ENCODE results near the gene RAB40B.

Gene RAB40B

DNA sequence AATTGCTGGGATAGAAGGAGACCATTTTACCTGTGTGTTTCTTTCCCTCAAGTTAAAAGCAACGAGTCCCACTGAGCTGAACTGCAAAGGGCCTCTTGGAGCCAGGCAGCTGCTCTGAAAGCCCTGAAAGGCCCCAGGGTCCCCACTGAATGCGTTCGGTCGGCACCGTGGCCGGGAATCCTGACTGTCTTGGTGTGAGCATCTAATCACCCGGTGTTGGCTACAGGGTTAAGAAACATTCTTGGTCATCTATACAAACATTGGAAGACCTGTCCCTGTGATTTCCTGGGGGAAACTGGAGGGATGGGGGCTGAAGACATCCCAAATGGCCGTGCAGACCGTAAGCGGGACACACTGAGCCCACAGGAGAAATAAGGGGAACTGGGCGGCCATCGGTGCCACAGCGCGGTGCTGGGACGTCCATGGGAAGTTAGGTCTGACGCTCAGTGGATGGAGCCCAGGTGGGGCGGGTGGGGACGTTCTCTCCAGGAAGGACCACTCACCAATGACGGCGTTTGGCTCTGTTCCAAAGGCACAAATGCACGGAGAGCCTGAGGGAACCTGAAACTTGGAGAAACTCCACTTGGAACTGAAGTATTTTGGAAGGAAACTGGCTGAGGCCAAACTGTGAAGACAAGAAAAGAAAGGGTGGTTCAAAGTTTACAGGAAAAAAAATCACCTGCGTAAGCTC lies 82.3 kb downstream of the RAB40B start:
- peaks cover 50% of the 10 kb centered on the region for H3K36me3 ChIP-seq (ENCODE audit: insufficient read depth, low read length)
- H3K9me3 ChIP-seq (ENCODE audit: low read length), result no peaks in the 10 kb centered on the region
- H3K9ac ChIP-seq (ENCODE audit: low read length), result no peak overlapping the region
- no peak overlapping the region for H3K4me3 ChIP-seq (ENCODE audit: low read depth in 1 of 2, low read length in 2 of 2)
- H3K27me3 ChIP-seq (ENCODE audit: control insufficient read depth in 1 of 2, insufficient read depth in 2 of 2, low read length in 2 of 2), result no peaks in the 10 kb centered on the region
- H3K4me1 ChIP-seq (ENCODE audit: insufficient read depth, low read length), result no peaks in the 10 kb centered on the region
- no peak overlapping the region for H3K27ac ChIP-seq (ENCODE audit: low read depth, low read length)

GRCh38 chr17:82615084-82616020 lies 83.1 kb downstream of the RAB40B start:
- Histone ChIP-seq H3K27me3 (ENCODE audit: control insufficient read depth in 1 of 2, insufficient read depth in 2 of 2, low read length in 2 of 2) (no peaks in the 10 kb centered on the region), H3K9me3 (ENCODE audit: low read length) (no peaks in the 10 kb centered on the region), H3K4me1 (ENCODE audit: insufficient read depth, low read length) (no peaks in the 10 kb centered on the region), H3K27ac (ENCODE audit: low read depth, low read length) (no peak overlapping the region), H3K36me3 (ENCODE audit: insufficient read depth, low read length) (peaks cover 42% of the 10 kb centered on the region), H3K4me3 (ENCODE audit: low read depth in 1 of 2, low read length in 2 of 2) (no peak overlapping the region), H3K9ac (ENCODE audit: low read length) (no peak overlapping the region)

DNA sequence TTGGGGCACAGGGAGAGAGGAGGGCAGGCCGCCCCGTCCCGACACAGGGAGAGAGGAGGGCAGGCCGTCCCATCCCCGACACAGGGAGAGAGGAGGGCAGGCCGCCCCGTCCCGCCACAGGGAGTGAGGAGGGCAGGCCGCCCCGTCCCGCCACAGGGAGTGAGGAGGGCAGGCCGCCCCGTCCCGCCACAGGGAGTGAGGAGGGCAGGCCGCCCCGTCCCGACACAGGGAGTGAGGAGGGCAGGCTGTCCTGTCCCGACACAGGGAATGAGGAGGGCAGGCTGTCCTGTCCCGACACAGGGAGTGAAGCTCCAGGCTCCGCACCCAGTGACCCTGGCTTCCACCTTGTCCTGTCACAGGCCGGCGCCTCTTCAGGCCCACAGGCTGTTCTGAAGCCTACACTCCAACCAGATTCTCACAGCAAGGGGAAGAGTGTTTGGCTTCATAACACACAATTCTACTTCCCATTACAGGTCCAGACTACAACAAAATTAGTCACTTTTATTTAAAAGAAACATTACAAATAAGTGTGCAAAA lies 84.3 kb downstream of the RAB40B start:
- no peak overlapping the region for H3K9ac ChIP-seq (ENCODE audit: low read length)
- no peaks in the 10 kb centered on the region for H3K4me1 ChIP-seq (ENCODE audit: insufficient read depth, low read length)
- peaks cover 44% of the 10 kb centered on the region for H3K36me3 ChIP-seq (ENCODE audit: insufficient read depth, low read length)
- no peak overlapping the region for H3K4me3 ChIP-seq (ENCODE audit: low read depth in 1 of 2, low read length in 2 of 2)
- no peaks in the 10 kb centered on the region for H3K9me3 ChIP-seq (ENCODE audit: low read length)
- H3K27ac ChIP-seq (ENCODE audit: low read depth, low read length), result no peak overlapping the region
- H3K27me3 ChIP-seq (ENCODE audit: control insufficient read depth in 1 of 2, insufficient read depth in 2 of 2, low read length in 2 of 2), result no peaks in the 10 kb centered on the region

DNA sequence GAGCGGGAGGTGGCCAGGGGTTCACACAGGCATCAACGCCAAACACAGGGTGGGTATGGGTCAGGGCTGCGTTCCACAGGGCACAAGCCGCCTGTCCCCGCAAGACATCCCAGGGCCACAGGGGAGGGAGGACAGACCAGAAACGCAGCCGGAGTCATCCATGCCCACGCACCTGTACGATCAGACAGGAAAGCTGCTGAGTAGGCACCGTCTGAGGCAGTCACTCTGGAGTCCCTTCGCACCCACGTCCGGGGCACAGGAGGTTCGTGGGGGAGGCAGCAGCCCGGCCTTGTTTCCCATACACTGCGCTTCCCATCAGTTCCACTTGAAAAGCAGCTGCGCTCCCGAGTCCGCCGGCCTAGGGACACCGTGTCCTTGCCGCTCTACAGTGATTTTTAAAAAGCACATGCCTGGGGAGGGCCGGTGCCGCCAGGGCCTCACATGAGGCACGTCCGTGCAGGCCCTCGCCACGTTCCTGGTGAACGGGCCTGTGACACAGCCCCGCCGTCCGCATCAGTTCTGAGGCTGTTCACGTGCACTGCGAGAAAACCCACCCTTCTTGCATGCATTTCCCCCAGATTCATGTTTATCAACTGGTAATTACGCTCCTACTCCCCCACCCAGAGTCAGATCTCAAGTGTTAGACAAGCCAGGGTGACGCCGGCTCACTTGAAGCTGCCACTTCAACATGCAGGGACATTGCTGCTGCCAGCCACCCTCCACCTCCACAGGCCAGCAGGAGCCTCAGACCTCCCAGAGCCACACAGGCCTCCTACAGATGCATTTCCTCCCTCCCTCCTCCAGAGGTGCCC lies 85.0 kb downstream of the RAB40B start:
- Histone ChIP-seq H3K9me3 (ENCODE audit: low read length) (no peaks in the 10 kb centered on the region), H3K36me3 (ENCODE audit: insufficient read depth, low read length) (peaks cover 42% of the 10 kb centered on the region), H3K4me3 (ENCODE audit: low read depth in 1 of 2, low read length in 2 of 2) (no peak overlapping the region), H3K4me1 (ENCODE audit: insufficient read depth, low read length) (no peaks in the 10 kb centered on the region), H3K27me3 (ENCODE audit: control insufficient read depth in 1 of 2, insufficient read depth in 2 of 2, low read length in 2 of 2) (no peaks in the 10 kb centered on the region), H3K27ac (ENCODE audit: low read depth, low read length) (no peak overlapping the region), H3K9ac (ENCODE audit: low read length) (no peak overlapping the region)

GRCh38 chr17:82611140-82612058 lies 87.1 kb downstream of the RAB40B start:
- no peak overlapping the region for H3K4me3 ChIP-seq (ENCODE audit: low read depth in 1 of 2, low read length in 2 of 2)
- no peaks in the 10 kb centered on the region for H3K27me3 ChIP-seq (ENCODE audit: control insufficient read depth in 1 of 2, insufficient read depth in 2 of 2, low read length in 2 of 2)
- H3K36me3 ChIP-seq (ENCODE audit: insufficient read depth, low read length), result peaks cover 30% of the 10 kb centered on the region
- no peaks in the 10 kb centered on the region for H3K9me3 ChIP-seq (ENCODE audit: low read length)
- H3K27ac ChIP-seq (ENCODE audit: low read depth, low read length), result no peak overlapping the region
- H3K4me1 ChIP-seq (ENCODE audit: insufficient read depth, low read length), result no peaks in the 10 kb centered on the region
- H3K9ac ChIP-seq (ENCODE audit: low read length), result no peak overlapping the region

- H3K27me3 ChIP-seq (ENCODE audit: control insufficient read depth in 1 of 2, insufficient read depth in 2 of 2, low read length in 2 of 2), result no peaks in the 10 kb centered on the region
- H3K9ac ChIP-seq (ENCODE audit: low read length), result no peak overlapping the region
- H3K9me3 ChIP-seq (ENCODE audit: low read length), result no peaks in the 10 kb centered on the region
- H3K36me3 ChIP-seq (ENCODE audit: insufficient read depth, low read length), result peaks cover 26% of the 10 kb centered on the region
- H3K4me1 ChIP-seq (ENCODE audit: insufficient read depth, low read length), result no peaks in the 10 kb centered on the region
- no peak overlapping the region for H3K4me3 ChIP-seq (ENCODE audit: low read depth in 1 of 2, low read length in 2 of 2)
- H3K27ac ChIP-seq (ENCODE audit: low read depth, low read length), result no peak overlapping the region
Observed at GRCh38 chr17:82609655-82610054, 88.8 kb downstream of the RAB40B start.

DNA sequence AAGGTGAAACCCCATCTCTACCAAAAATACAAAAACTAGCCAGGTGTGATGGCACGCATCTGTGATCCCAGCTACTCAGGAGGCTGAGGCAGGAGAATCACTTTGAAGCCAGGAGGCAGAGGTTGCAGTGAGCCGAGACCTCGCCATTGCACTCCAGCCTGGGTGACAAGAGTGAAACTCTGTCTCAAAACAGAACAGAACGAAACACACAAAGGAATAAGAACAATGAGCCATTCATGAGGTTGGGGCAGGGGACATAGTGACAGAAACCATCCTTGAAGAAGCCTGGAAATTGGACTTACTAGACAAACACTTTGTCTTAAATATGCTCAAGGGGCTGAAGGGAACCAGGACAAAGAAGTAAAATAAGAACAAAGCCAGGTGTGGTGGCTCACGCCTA lies 89.7 kb downstream of the RAB40B start:
- H3K27ac ChIP-seq (ENCODE audit: low read depth, low read length), result no peak overlapping the region
- H3K9me3 ChIP-seq (ENCODE audit: low read length), result no peaks in the 10 kb centered on the region
- no peaks in the 10 kb centered on the region for H3K4me1 ChIP-seq (ENCODE audit: insufficient read depth, low read length)
- no peaks in the 10 kb centered on the region for H3K27me3 ChIP-seq (ENCODE audit: control insufficient read depth in 1 of 2, insufficient read depth in 2 of 2, low read length in 2 of 2)
- no peak overlapping the region for H3K4me3 ChIP-seq (ENCODE audit: low read depth in 1 of 2, low read length in 2 of 2)
- peaks cover 30% of the 10 kb centered on the region for H3K36me3 ChIP-seq (ENCODE audit: insufficient read depth, low read length)
- H3K9ac ChIP-seq (ENCODE audit: low read length), result no peak overlapping the region

GRCh38 chr17:82605939-82606600 lies 92.4 kb downstream of the RAB40B start:
- no peaks in the 10 kb centered on the region for H3K4me1 ChIP-seq (ENCODE audit: insufficient read depth, low read length)
- no peak overlapping the region for H3K4me3 ChIP-seq (ENCODE audit: low read depth in 1 of 2, low read length in 2 of 2)
- H3K36me3 ChIP-seq (ENCODE audit: insufficient read depth, low read length), result peaks cover 54% of the 10 kb centered on the region
- no peaks in the 10 kb centered on the region for H3K9me3 ChIP-seq (ENCODE audit: low read length)
- H3K27me3 ChIP-seq (ENCODE audit: control insufficient read depth in 1 of 2, insufficient read depth in 2 of 2, low read length in 2 of 2), result no peaks in the 10 kb centered on the region
- H3K27ac ChIP-seq (ENCODE audit: low read depth, low read length), result no peak overlapping the region
- H3K9ac ChIP-seq (ENCODE audit: low read length), result no peak overlapping the region

Measured in muscle layer of colon (tissue), 2 donors.